CD4-positive, alpha-beta T cell (primary cell): Measurements from ENCODE around the gene LRFN4. TPM values are rescaled to one million over a fixed set of nuclear protein-coding genes. Genes with fewer than 3 reads are reported as not detected.

Source experiments
- ATAC-seq: fragments of 200-7000 bp; cut with Tn5 transposase; one replicate; pipeline ENCODE4 v1.10.0; 2022; ENCODE audit warnings: mild to moderate bottlenecking; ENCODE audit not compliant: poor library complexity
- CTCF ChIA-PET: fragments of 350-600 bp; sonication (Branson Sonifier 250); formaldehyde crosslinking; loops from one replicate; lab custom pipeline; 2021; ENCODE audit warnings: antibody characterized with exemption, inconsistent platforms; lab: Charles Lee
- POLR2A ChIA-PET: fragments of 350-600 bp; sonication (Branson Sonifier 250); formaldehyde crosslinking; loops from one replicate; lab custom pipeline; 2021; ENCODE audit warnings: antibody characterized with exemption, inconsistent platforms; lab: Charles Lee
- DNase-seq, 14 experiments: peaks; one replicate each; pipeline ENCODE4 v3.0.0-alpha.2; 2013 to 2020; ENCODE audit warnings: mixed read lengths in 2 of 14
- H3K27ac ChIP-seq, 2 donors: one replicate each; pipeline versions ENCODE4 v1.5.1 to v1.7.0; 2013; ENCODE audit warnings: low read length in 2 of 2, low read depth in 1 of 2, mild to moderate bottlenecking in 1 of 2
- H3K27me3 ChIP-seq, 2 experiments: 1 replicate in 1 of 2; 2 replicates in 1 of 2; pipeline versions ENCODE4 v1.6.1 to v1.7.0; 2013; ENCODE audit warnings: low read length in 2 of 2, control low read depth in 1 of 2, mild to moderate bottlenecking in 1 of 2, moderate library complexity in 1 of 2; ENCODE audit not compliant: insufficient read depth in 2 of 2, control insufficient read depth in 1 of 2
- H3K36me3 ChIP-seq: one replicate; pipeline ENCODE4 v1.6.1; 2013; ENCODE audit warnings: low read length, control low read depth; ENCODE audit not compliant: insufficient read depth
- H3K4me1 ChIP-seq: one replicate; pipeline ENCODE4 v1.6.1; 2013; ENCODE audit warnings: low read length, control low read depth; ENCODE audit not compliant: insufficient read depth
- H3K4me3 ChIP-seq: one replicate; pipeline ENCODE4 v1.5.1; 2013; ENCODE audit warnings: mild to moderate bottlenecking, low read length, moderate library complexity
- H3K9me3 ChIP-seq, 2 experiments: 1 replicate in 1 of 2; 2 replicates in 1 of 2; pipeline versions ENCODE4 v1.6.1 to v1.7.0; 2013; ENCODE audit warnings: low read length in 2 of 2, mild to moderate bottlenecking in 2 of 2, control low read depth in 1 of 2, moderate library complexity in 1 of 2; ENCODE audit not compliant: control insufficient read depth in 1 of 2, insufficient read depth in 1 of 2
- H3K27ac Mint-ChIP-seq: one replicate; pipeline ENCODE4 v1.8.0; 2020; ENCODE audit warnings: mixed read lengths
- H3K27me3 Mint-ChIP-seq: one replicate; pipeline ENCODE4 v1.8.0; 2021; ENCODE audit warnings: mixed read lengths
- H3K36me3 Mint-ChIP-seq: one replicate; pipeline ENCODE4 v1.8.0; 2021; ENCODE audit warnings: low read depth, mixed read lengths
- H3K4me1 Mint-ChIP-seq: one replicate; pipeline ENCODE4 v1.8.0; 2021; ENCODE audit warnings: low read depth, mixed read lengths
- H3K4me3 Mint-ChIP-seq: one replicate; pipeline ENCODE4 v1.8.0; 2020; ENCODE audit warnings: mild to moderate bottlenecking, mixed read lengths
- H3K9me3 Mint-ChIP-seq: one replicate; pipeline ENCODE4 v1.8.0; 2020; ENCODE audit warnings: mixed read lengths
- intact Hi-C, 2 experiments: fragments of 100-400 bp; cut with DNase I in 1 of 2; cut with micrococcal nuclease in 1 of 2; formaldehyde crosslinking; loops; one replicate each; pipeline versions ENCODE4 v1.15.1 to v1.9.0; 2023 to 2025; cut with DNase I, micrococcal nuclease
- total RNA-seq, 174 experiments: library from RNA in 2 of 174; stranded (reverse) in 2 of 174; gene quantifications; one replicate each; pipeline ENCODE4 v1.2.3 and lab custom pipeline; 2021 to 2026
- TF ChIP-seq, protein P1 (sequence below): fragments of 200-600 bp; IDR thresholded peaks from one replicate; pipeline ENCODE4 v1.8.0; 2022; ENCODE audit warnings: antibody characterized with exemption, mild to moderate bottlenecking

The LRFN4 gene
- total RNA-seq, 2 experiments from 2014 or later = 1.6 to 2.5 TPM

DNA sequence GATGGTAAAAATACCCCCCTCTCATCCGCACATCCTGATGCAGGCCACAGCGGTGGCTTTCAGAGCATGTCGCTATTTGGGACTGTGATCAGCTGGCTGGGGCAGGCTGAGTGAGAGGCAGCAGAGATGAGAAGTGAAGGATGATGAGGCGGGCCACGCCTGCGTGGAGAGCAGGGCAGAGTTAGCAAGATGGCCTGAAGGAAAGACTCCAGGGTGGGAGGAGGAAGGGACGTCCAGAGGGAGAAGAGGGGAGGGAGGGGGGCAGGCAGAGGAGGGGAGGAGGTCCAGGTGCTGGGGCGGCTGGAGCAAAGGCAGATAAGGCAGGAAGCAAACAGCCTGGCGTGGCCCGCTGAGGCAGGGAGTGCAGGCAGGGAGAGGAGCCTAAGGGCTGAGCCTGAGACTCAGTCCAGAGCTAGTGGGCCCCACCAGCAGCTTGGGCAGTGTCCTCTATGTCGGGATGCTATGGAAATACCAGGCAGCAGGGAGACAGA is 29.1 kb downstream of the LRFN4 start:
- ChIA-PET CTCF (no interaction called here), POLR2A (interaction anchor here (0.6 kb wide), 1 partner anchor 48 kb away, joined by 4 read pairs; no protein-coding TSS in a partner anchor)
- DNase-seq (no peak), ATAC-seq (no peak)
- intact Hi-C loops = no loop called here
- Mint-ChIP-seq H3K27ac (no peak overlapping the region), H3K36me3 (no peaks in the 10 kb centered on the region), H3K9me3 (no peaks in the 10 kb centered on the region), H3K4me1 (peaks cover 4% of the 10 kb centered on the region), H3K27me3 (no peaks in the 10 kb centered on the region), H3K4me3 (no peak overlapping the region)
- no peaks in the 10 kb centered on the region for H3K27me3 ChIP-seq
- H3K4me3 ChIP-seq = no peak overlapping the region
- TF ChIP-seq, protein P1, sequence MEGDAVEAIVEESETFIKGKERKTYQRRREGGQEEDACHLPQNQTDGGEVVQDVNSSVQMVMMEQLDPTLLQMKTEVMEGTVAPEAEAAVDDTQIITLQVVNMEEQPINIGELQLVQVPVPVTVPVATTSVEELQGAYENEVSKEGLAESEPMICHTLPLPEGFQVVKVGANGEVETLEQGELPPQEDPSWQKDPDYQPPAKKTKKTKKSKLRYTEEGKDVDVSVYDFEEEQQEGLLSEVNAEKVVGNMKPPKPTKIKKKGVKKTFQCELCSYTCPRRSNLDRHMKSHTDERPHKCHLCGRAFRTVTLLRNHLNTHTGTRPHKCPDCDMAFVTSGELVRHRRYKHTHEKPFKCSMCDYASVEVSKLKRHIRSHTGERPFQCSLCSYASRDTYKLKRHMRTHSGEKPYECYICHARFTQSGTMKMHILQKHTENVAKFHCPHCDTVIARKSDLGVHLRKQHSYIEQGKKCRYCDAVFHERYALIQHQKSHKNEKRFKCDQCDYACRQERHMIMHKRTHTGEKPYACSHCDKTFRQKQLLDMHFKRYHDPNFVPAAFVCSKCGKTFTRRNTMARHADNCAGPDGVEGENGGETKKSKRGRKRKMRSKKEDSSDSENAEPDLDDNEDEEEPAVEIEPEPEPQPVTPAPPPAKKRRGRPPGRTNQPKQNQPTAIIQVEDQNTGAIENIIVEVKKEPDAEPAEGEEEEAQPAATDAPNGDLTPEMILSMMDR = no peak
- H3K27ac ChIP-seq = no peak overlapping the region
- no peaks in the 10 kb centered on the region for H3K9me3 ChIP-seq
- H3K36me3 ChIP-seq = no peaks in the 10 kb centered on the region
- H3K4me1 ChIP-seq = peaks cover 2% of the 10 kb centered on the region

- CTCF ChIA-PET = no interaction called here
- no peaks in the 10 kb centered on the region for H3K27me3 Mint-ChIP-seq
- TF ChIP-seq, protein P1 = no peak
Observed at GRCh38 chr11:66886671-66887221, 29.9 kb downstream of the LRFN4 start.

GRCh38 chr11:66887526-66887925 is 30.7 kb downstream of the LRFN4 start:
- H3K36me3 ChIP-seq = no peaks in the 10 kb centered on the region
- no peak overlapping the region for H3K27ac Mint-ChIP-seq
- H3K9me3 ChIP-seq = no peaks in the 10 kb centered on the region
- intact Hi-C loops = no loop called here
- no peak overlapping the region for H3K4me3 Mint-ChIP-seq
- TF ChIP-seq, protein P1 = no peak
- H3K27ac ChIP-seq = no peak overlapping the region
- no peaks in the 10 kb centered on the region for H3K27me3 ChIP-seq
- no peak for DNase-seq
- H3K9me3 Mint-ChIP-seq = no peaks in the 10 kb centered on the region
- CTCF ChIA-PET = no interaction called here
- no peaks in the 10 kb centered on the region for H3K4me1 Mint-ChIP-seq
- no peaks in the 10 kb centered on the region for H3K4me1 ChIP-seq
- H3K4me3 ChIP-seq = no peak overlapping the region
- POLR2A ChIA-PET = no interaction called here
- no peaks in the 10 kb centered on the region for H3K27me3 Mint-ChIP-seq
- no peak for ATAC-seq
- H3K36me3 Mint-ChIP-seq = no peaks in the 10 kb centered on the region

More at GRCh38 chr11:66886671-66887221, 29.9 kb downstream of the LRFN4 start:
- Mint-ChIP-seq H3K9me3 (no peaks in the 10 kb centered on the region), H3K27ac (no peak overlapping the region), H3K4me3 (no peak overlapping the region), H3K36me3 (no peaks in the 10 kb centered on the region), H3K4me1 (no peaks in the 10 kb centered on the region)
- H3K27ac ChIP-seq = no peak overlapping the region
- H3K27me3 ChIP-seq = no peaks in the 10 kb centered on the region
- ATAC-seq (no peak), DNase-seq (no peak)
- H3K4me3 ChIP-seq = no peak overlapping the region
- POLR2A ChIA-PET = no interaction called here
- H3K9me3 ChIP-seq = no peaks in the 10 kb centered on the region
- no peaks in the 10 kb centered on the region for H3K36me3 ChIP-seq
- intact Hi-C loops = no loop called here
- no peaks in the 10 kb centered on the region for H3K4me1 ChIP-seq
